KMS-11 (cell line): ENCODE measurements around the gene GKAP1.
"Not testable (repeated sequence)": the region's sequence is repeated elsewhere in the genome, so short reads cannot be mapped to it uniquely, and the experiment has no call there.

Experiments used
- H2AFZ ChIP-seq: fragments of 200-600 bp; sonication (generic); 2 replicates; pipeline ENCODE4 v1.6.1; 2016; ENCODE audit warnings: antibody characterized with exemption, mixed run types, low read depth
- H3K27ac ChIP-seq: fragments of 200-600 bp; sonication (generic); 2 replicates; pipeline ENCODE4 v1.6.1; 2016; ENCODE audit warnings: mild to moderate bottlenecking, mixed run types
- H3K27me3 ChIP-seq: fragments of 200-600 bp; sonication (generic); 2 replicates; pipeline ENCODE4 v1.6.1; 2017; ENCODE audit warnings: mild to moderate bottlenecking, low read depth, mixed run types, moderate library complexity; ENCODE audit not compliant: insufficient read depth
- H3K36me3 ChIP-seq: fragments of 200-600 bp; sonication (generic); 2 replicates; pipeline ENCODE4 v1.6.1; 2017; ENCODE audit warnings: mild to moderate bottlenecking, mixed run types; ENCODE audit not compliant: insufficient read depth
- H3K4me1 ChIP-seq: fragments of 200-600 bp; sonication (generic); 2 replicates; pipeline ENCODE4 v1.6.1; 2016; ENCODE audit warnings: mild to moderate bottlenecking, low read depth, mixed run types; ENCODE audit not compliant: poor library complexity, severe bottlenecking
- H3K4me2 ChIP-seq: fragments of 200-600 bp; sonication (generic); 2 replicates; pipeline ENCODE4 v1.7.0; 2016; ENCODE audit warnings: mild to moderate bottlenecking, mixed run types
- H3K4me3 ChIP-seq: fragments of 200-600 bp; sonication (generic); IDR thresholded peaks from 2 replicates; pipeline ENCODE4 v1.6.1; 2017; ENCODE audit warnings: low read depth, low read length, mixed read lengths; ENCODE audit not compliant: insufficient read depth
- H3K79me2 ChIP-seq: fragments of 200-600 bp; sonication (generic); 2 replicates; pipeline ENCODE4 v1.6.1; 2016; ENCODE audit warnings: low read depth, mixed run types; ENCODE audit not compliant: insufficient read depth
- H3K9ac ChIP-seq: fragments of 200-600 bp; sonication (generic); 2 replicates; pipeline ENCODE4 v1.6.1; 2016; ENCODE audit warnings: mild to moderate bottlenecking, mixed run types
- H4K20me1 ChIP-seq: fragments of 200-600 bp; sonication (generic); 2 replicates; pipeline ENCODE4 v1.6.1; 2016; ENCODE audit warnings: mild to moderate bottlenecking, mixed run types; ENCODE audit not compliant: insufficient read depth
- TF ChIP-seq, protein P1 (sequence below): fragments of 200-600 bp; sonication (generic); conservative IDR thresholded peaks from 2 replicates; pipeline ENCODE4 v1.6.1; 2017; ENCODE audit warnings: low read depth, mild to moderate bottlenecking, antibody characterized with exemption, low read length, moderate library complexity, mixed read lengths

Gene GKAP1

DNA sequence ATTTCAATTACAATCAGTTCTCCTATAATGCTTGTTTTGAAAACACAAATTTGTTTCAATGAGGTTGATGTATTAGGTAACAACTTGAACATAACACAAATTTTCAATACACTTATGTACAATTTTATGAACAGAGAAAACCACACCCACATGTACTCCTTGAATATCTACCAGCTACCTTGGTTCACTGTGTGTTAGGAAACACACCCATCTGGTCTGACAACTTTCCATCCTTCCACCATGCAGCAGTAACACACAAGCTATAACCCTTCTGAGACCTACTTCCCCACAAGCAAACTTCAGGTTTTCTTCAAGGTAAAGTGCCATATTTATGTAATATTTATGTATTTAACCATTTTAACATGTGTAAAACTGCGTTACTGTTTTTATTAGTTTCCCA lies 73.4 kb downstream of the GKAP1 start:
- H3K4me2 ChIP-seq: no peak overlapping the region
- H2AFZ ChIP-seq: no peak overlapping the region
- no peaks in the 10 kb centered on the region for H3K79me2 ChIP-seq
- H3K36me3 ChIP-seq: 0 out of 2 replicates have a peak, but pooled peaks cover 3% of the 10 kb centered on the region
- no peak overlapping the region for H3K4me3 ChIP-seq
- TF ChIP-seq, protein P1, sequence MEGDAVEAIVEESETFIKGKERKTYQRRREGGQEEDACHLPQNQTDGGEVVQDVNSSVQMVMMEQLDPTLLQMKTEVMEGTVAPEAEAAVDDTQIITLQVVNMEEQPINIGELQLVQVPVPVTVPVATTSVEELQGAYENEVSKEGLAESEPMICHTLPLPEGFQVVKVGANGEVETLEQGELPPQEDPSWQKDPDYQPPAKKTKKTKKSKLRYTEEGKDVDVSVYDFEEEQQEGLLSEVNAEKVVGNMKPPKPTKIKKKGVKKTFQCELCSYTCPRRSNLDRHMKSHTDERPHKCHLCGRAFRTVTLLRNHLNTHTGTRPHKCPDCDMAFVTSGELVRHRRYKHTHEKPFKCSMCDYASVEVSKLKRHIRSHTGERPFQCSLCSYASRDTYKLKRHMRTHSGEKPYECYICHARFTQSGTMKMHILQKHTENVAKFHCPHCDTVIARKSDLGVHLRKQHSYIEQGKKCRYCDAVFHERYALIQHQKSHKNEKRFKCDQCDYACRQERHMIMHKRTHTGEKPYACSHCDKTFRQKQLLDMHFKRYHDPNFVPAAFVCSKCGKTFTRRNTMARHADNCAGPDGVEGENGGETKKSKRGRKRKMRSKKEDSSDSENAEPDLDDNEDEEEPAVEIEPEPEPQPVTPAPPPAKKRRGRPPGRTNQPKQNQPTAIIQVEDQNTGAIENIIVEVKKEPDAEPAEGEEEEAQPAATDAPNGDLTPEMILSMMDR: no peak
- H3K4me1 ChIP-seq: no peaks in the 10 kb centered on the region
- H4K20me1 ChIP-seq: no peaks in the 10 kb centered on the region
- no peaks in the 10 kb centered on the region for H3K27me3 ChIP-seq
- H3K27ac ChIP-seq: no peak overlapping the region
- H3K9ac ChIP-seq: no peak overlapping the region

DNA sequence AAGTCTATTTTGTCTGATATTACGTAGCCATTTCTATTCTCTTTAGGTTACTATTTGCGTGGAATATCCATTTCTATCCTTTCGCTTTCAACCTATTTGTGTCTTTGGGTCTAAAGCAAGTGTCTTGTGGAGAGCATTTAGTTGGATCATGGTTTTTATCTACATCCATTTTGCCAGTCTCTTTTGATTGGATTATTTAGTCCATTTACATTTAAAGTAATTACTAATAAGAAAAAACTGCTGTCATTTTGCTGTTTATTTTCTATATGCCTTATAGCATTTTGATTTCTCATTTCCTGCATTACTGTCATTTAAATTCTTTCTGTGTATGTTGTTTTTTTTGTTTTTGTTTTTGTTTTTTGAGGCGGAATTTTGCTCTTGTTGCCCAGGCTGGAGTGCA lies 83.8 kb downstream of the GKAP1 start:
- Histone ChIP-seq H2AFZ (no peak overlapping the region), H3K27ac (no peak overlapping the region), H4K20me1 (no peaks in the 10 kb centered on the region), H3K36me3 (no peaks in the 10 kb centered on the region), H3K4me1 (no peaks in the 10 kb centered on the region), H3K79me2 (no peaks in the 10 kb centered on the region), H3K9ac (no peak overlapping the region), H3K4me2 (no peak overlapping the region), H3K4me3 (no peak overlapping the region), H3K27me3 (no peaks in the 10 kb centered on the region)
- TF ChIP-seq, protein P1: no peak

DNA sequence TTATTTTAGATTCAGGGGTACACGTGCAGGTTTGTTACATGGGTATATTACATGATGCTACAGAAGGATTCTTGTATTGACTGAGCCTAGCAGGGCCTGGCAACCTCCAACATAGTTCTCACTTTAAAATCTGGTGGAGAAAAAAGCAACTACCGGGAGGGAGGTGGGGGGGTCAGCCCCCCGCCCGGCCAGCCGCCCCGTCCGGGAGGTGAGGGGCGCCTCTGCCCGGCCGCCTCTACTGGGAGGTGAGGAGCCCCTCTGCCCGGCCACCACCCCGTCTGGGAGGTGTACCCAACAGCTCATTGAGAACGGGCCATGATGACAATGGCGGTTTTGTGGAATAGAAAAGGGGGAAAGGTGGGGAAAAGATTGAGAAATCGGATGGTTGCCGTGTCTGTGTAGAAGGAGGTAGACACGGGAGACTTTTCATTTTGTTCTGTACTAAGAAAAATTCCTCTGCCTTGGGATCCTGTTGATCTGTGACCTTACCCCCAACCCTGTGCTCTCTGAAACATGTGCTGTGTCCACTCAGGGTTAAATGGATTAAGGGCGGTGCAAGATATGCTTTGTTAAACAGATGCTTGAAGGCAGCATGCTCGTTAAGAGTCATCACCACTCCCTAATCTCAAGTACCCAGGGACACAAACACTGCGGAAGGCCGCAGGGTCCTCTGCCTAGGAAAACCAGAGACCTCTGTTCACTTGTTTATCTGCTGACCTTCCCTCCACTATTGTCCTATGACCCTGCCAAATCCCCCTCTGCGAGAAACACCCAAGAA lies 88.8 kb downstream of the GKAP1 start:
- H2AFZ ChIP-seq, H3K9ac ChIP-seq, H3K4me3 ChIP-seq, H3K36me3 ChIP-seq, H3K79me2 ChIP-seq, H3K4me2 ChIP-seq, H3K4me1 ChIP-seq, H4K20me1 ChIP-seq, H3K27me3 ChIP-seq, H3K27ac ChIP-seq: not testable (repeated sequence)

DNA sequence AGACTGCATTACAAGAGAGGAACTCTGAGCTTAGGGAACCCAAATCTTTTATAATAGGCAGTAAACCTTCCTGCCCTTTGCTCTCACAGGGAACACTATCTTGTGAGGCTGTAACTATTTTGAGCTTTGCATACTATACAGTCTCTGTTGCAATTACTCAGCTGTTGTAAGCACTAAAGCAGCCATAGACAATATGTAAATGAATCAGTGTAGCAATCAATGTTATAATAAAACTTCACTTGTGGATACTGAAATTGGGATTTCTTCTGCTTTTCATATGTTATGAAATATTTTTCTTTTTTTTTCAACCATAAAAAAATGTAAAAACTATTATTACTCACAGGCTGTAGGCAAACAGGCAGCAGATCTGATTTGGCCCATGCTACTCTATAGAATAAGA lies 93.1 kb downstream of the GKAP1 start:
- TF ChIP-seq, protein P1: no peak
- no peak overlapping the region for H3K9ac ChIP-seq

DNA sequence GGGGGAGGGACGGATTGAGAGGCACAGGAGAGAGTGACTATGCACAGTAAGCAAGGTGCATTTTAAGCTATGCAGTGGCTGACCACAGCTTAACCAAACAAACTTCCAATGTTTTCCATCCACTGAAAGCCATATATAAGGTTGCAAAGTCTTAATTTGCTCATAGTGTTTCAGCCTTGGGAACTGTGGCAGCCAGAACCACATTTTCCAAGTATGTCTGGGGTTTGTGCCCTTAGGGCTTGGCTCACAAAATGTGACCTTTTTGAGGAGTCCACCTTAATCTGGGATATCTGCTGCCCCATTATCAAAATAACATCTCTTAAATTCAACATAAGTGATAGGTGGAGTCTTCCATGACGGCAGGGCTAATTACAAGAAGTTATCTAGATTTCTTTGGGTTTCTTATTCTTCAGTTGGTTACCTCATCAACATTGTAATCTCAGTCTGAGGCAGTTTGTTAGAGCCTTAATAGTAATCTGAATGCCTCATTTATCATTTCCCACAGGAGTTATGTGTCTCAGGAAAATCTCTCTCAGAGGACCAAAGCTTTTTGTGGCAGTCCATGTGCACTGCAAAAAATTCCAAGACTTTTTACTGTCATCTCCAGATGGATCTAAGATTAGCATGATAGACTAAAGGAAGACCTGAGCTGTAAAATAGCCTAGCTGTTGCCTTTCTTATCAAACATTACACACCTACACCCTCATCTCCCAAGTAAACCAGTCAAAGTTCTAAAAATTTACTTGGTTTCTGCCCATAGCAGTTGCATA lies 94.7 kb downstream of the GKAP1 start:
- no peak overlapping the region for H3K4me2 ChIP-seq
- H3K36me3 ChIP-seq: no peaks in the 10 kb centered on the region
- H3K9ac ChIP-seq: no peak overlapping the region
- no peaks in the 10 kb centered on the region for H3K79me2 ChIP-seq
- H2AFZ ChIP-seq: no peak overlapping the region
- H3K4me1 ChIP-seq: peaks cover 11% of the 10 kb centered on the region
- TF ChIP-seq, protein P1: no peak
- H3K27ac ChIP-seq: no peak overlapping the region
- H4K20me1 ChIP-seq: no peaks in the 10 kb centered on the region
- H3K27me3 ChIP-seq: no peaks in the 10 kb centered on the region
- no peak overlapping the region for H3K4me3 ChIP-seq

More for the DNA sequence above, 93.1 kb downstream of the GKAP1 start:
- Histone ChIP-seq H3K36me3 (no peaks in the 10 kb centered on the region), H2AFZ (no peak overlapping the region), H3K27ac (no peak overlapping the region), H3K79me2 (no peaks in the 10 kb centered on the region), H3K4me1 (peaks cover 11% of the 10 kb centered on the region), H3K4me2 (no peak overlapping the region), H3K4me3 (no peak overlapping the region), H4K20me1 (no peaks in the 10 kb centered on the region), H3K27me3 (no peaks in the 10 kb centered on the region)
